AG04450 (cell line): ENCODE measurements around the gene ANXA2. TPM values are rescaled to one million over a fixed set of nuclear protein-coding genes. Genes with fewer than 3 reads are reported as not detected.

Experiments
- CTCF ChIA-PET: fragments of 300-600, 350-600 bp; formaldehyde crosslinking; extraction: SDS; loops from one replicate; lab custom pipeline; 2022; ENCODE audit warnings: antibody characterized with exemption, inconsistent platforms; lab: Charles Lee
- POLR2A ChIA-PET: fragments of 350-600 bp; formaldehyde crosslinking; extraction: SDS; loops from one replicate; lab custom pipeline; 2021; ENCODE audit warnings: antibody characterized with exemption, inconsistent platforms; lab: Yijun Ruan, JAX
- DNase-seq: peaks from one replicate; pipeline ENCODE4 v3.0.0-alpha.2; 2011; ENCODE audit warnings: low read depth, low spot score
- H3K27ac ChIP-seq: one replicate; pipeline ENCODE4 v1.5.1; 2012; ENCODE audit warnings: low read depth, low read length, control low read depth
- H3K27me3 ChIP-seq: one replicate; pipeline ENCODE4 v1.6.0; 2012; ENCODE audit warnings: low read length; ENCODE audit not compliant: control insufficient read depth, insufficient read depth
- H3K4me3 ChIP-seq: 2 replicates; pipeline ENCODE4 v1.5.1; 2011; ENCODE audit warnings: mild to moderate bottlenecking, low read depth, low read length, control low read depth
- H3K9me3 ChIP-seq: 2 replicates; pipeline ENCODE4 v1.5.1; 2012; ENCODE audit warnings: low read length; ENCODE audit not compliant: control insufficient read depth, insufficient read depth
- CTCF ChIP-seq: IDR thresholded peaks from 2 replicates; pipeline ENCODE4 v1.5.1; 2011; ENCODE audit warnings: low read depth, low read length, control low read depth, inconsistent platforms
- polyA plus RNA-seq: library from polyadenylated mRNA; depleted of rRNA; stranded (reverse); fragments of >200 nt; gene quantifications from 2 replicates; pipeline ENCODE4 v1.2.3, GENCODE V29; 2011

ANXA2 gene
- polyA plus RNA-seq, 1 experiment = 4,537 TPM

DNA sequence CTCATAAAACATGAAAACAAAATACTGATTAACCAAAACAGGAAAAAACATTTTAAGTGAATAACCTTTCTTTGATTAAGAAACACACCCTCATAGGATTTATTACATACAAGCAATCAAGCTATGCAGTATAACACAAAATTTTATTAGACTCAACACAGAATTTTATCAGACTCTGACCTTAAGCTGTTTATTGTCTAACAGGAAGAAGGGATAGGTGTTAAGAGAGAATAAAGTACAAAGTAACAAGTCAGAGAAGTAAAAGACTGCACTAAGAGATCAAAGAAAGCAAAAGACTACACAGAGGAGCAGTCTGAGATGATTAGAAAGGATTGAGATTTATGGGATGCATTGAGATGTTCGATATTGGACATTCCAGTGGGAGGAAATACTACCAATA is 43.5 kb upstream of the ANXA2 start:
- TF ChIP-seq CTCF = no peak
- no peak overlapping the region for H3K27ac ChIP-seq
- CTCF ChIA-PET = interaction anchor here (0.8 to 7.0 kb wide), 4 partner anchors 9 to 750 kb away, joined by 3 to 111 read pairs (median 44); no protein-coding TSS in a partner anchor
- POLR2A ChIA-PET = interaction anchor here (0.6 kb wide), 1 partner anchor 45 kb away, joined by 3 read pairs; no protein-coding TSS in a partner anchor
- no peak overlapping the region for H3K4me3 ChIP-seq
- no peak for DNase-seq
- H3K9me3 ChIP-seq = no peaks in the 10 kb centered on the region
- H3K27me3 ChIP-seq = no peaks in the 10 kb centered on the region

DNA sequence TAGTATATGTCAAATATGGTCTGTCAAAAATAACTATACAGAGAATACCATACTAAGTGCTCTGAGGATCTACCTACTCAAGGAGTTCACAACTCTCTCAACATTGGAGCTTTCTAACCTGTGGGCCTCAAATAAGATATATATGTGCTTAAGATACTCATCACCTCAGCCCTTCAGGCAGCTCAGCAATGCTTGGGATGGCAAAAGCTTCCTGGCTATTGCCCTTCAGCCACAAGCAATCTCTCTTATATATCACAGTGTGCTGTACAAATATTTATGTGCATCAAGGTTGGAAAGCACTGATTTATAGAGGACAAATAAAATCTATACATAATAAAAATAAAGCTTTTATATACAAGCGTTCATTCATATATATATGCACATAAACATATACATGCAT is 40.9 kb upstream of the ANXA2 start:
- Histone ChIP-seq H3K9me3 (no peaks in the 10 kb centered on the region), H3K27ac (no peak overlapping the region), H3K4me3 (no peak overlapping the region), H3K27me3 (no peaks in the 10 kb centered on the region)
- no peak for DNase-seq
- CTCF ChIA-PET = interaction anchor here (0.5 to 0.8 kb wide), 2 partner anchors 43 to 748 kb away, joined by 3 to 8 read pairs; no protein-coding TSS in a partner anchor
- no peak for TF ChIP-seq CTCF
- POLR2A ChIA-PET = no interaction called here

DNA sequence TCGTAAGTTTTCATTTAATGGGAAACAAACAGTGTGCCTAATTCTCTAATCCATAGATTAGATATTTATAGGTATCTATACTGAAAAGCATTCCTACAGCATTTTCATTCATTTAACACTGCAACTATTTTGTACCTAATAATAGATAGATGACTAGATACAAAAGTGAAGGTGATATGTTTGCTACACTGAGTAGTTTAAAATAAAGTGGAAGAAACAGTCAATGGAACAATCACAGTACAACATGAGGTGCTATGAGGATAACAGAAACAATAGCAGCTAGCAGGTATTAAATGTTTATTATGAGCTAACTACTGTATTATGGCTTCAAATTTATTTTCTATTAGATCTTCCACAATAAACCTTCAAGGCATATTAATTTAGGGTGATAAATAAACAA is 31.1 kb upstream of the ANXA2 start:
- no peak for TF ChIP-seq CTCF
- Histone ChIP-seq H3K27ac (no peak overlapping the region), H3K4me3 (no peak overlapping the region), H3K27me3 (no peaks in the 10 kb centered on the region), H3K9me3 (no peaks in the 10 kb centered on the region)
- no peak for DNase-seq
- POLR2A ChIA-PET = no interaction called here
- CTCF ChIA-PET = no interaction called here

GRCh38 chr15:60426870-60427508 is 29.2 kb upstream of the ANXA2 start:
- H3K9me3 ChIP-seq = no peaks in the 10 kb centered on the region
- H3K27me3 ChIP-seq = no peaks in the 10 kb centered on the region
- ChIA-PET POLR2A (interaction anchor here (0.6 to 1.8 kb wide), 2 partner anchors 27 to 29 kb away, joined by 3 to 6 read pairs; partner anchors contain the start of gene ANXA2), CTCF (interaction anchor here (0.9 to 1.3 kb wide), 3 partner anchors 17 to 100 kb away, joined by 3 to 4 read pairs (median 3); no protein-coding TSS in a partner anchor)
- H3K27ac ChIP-seq = no peak overlapping the region
- DNase-seq = no peak
- no peak overlapping the region for H3K4me3 ChIP-seq
- TF ChIP-seq CTCF = no peak

DNA sequence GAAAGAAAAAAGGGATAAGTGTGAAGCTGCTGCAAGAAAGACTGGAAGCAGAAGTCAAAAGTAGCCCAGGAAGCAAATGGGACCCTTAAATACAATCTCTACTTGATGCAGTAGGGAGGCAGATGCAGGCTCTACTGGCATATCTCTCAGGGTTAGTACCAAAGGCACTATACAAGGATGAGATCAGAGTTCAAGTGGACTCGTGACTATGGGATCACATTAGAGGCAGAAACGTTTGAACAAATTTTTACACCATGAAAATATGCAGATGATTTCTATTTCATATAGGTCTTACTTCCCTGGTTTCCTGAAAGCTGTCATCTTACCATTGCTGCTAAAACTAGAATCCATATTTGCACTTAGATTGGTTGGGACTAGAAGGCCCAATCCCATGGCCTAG is 27.7 kb upstream of the ANXA2 start:
- no peak for TF ChIP-seq CTCF
- POLR2A ChIA-PET = no interaction called here
- Histone ChIP-seq H3K9me3 (no peaks in the 10 kb centered on the region), H3K27ac (no peak overlapping the region), H3K4me3 (no peak overlapping the region), H3K27me3 (no peaks in the 10 kb centered on the region)
- DNase-seq = no peak
- CTCF ChIA-PET = no interaction called here
